HG03108 (cell line): ENCODE data around the gene CDHR5.
A peak's percentile ranks its signal among the peaks of the same experiment; 100 is the strongest.

Experiments used
- ATAC-seq: cut with Tn5 transposase; IDR thresholded peaks from one replicate; pipeline ENCODE4 v1.9.1; 2021; ENCODE audit warnings: moderate library complexity; ENCODE audit not compliant: unreplicated experiment

CDHR5 gene

DNA sequence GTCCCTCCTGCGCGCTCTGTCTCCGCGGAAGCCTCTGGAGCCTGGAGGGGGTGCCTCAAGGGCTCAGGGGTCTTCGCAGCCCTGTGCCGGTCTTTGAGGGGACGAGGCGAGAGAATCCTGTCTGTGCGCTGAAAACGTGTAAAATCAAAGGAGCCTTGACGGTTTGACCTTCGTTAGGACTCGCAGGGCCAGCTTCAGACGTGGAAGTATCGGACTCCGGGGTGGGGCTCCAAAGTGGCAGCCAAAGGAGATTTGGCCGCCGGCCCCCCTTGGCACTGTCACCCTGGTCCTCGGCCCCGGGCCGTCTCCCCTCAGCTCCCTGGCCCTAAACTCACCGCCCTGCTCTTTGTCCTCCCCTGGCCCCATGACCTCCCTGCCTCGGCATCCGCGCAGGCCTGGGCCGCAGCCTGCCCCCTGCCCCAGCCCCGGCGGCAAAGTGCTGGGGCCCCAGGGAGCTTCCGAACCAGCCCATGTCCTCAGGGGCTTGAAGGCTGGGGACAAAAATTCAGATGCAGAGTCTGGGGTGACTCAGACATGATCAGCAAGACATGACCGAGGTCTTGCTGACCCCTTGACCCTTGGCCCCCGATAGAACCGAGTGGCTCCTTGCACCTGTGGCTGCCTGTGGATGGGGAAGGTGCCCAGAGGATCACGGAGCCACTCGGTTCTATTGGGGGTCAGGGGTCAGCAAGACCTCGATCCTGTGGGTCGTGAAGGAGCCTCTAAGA, 55.4 kb downstream of the CDHR5 start:
- ATAC-seq = no peak

GRCh38 chr11:568306-569157, 56.2 kb downstream of the CDHR5 start:
- peak; percentile 85 for ATAC-seq

DNA sequence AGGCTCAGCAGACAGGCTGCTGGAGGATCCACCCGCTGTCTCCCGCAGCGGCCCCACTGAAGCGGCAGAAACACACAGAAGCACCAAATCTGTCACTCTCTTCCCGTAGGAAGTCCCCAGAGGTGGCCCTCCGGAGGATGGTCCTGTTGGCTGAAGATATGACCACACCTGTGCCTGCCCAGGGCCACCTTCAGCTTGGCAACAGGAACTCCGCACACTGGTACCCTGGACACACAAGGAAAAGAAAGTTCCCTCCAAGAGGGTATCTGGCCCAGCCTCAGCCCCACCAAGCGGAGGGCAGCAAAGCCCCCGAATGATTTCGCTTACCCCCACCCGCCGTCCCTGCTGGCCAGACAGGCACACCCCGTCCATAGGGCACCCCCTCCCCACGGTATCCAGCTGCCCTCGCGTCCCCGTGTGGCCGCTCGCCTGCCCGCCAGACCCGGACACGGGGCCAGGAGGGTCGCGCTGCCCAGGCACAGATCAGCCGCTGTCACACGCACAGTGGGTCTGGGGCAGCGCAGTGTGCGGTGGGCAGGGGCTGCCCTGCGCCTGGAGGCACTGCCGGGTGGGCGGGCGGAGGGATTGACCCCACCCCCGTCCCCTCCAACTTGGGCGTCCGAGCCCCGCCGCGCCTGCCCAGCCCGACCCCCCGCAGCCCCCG, 57.0 kb downstream of the CDHR5 start:
- no peak for ATAC-seq

GRCh38 chr11:567011-567628, 57.6 kb downstream of the CDHR5 start:
- no peak for ATAC-seq
